ENCODE measurements around the gene VWA7. TPM values are rescaled to one million over a fixed set of nuclear protein-coding genes. Genes with fewer than 3 reads are reported as not detected.

The VWA7 gene
- total RNA-seq, 1 experiment from 2014 or later = 2.5 TPM

GRCh38 chr6:31765559-31765909 is 11.6 kb downstream of the VWA7 start:
- no peaks in the 10 kb centered on the region for H3K27me3 ChIP-seq (ENCODE audit: insufficient read depth, low read length)

More at GRCh38 chr6:31765559-31765909, 11.6 kb downstream of the VWA7 start:
- H3K14ac ChIP-seq (ENCODE audit: insufficient read depth, low read length) = no peak overlapping the region
- no peak overlapping the region for H3K9ac ChIP-seq (ENCODE audit: extremely low read depth, insufficient read length, low read length)
- no peak overlapping the region for H3K4me2 ChIP-seq (ENCODE audit: insufficient read depth, insufficient read length, low read length)
- Mint-ChIP-seq H3K27ac (peak overlapping the region in 1 of 3 experiments; percentile 69; a peak in 4 of 7 replicates), H3K36me3 (ENCODE audit: insufficient read depth in 1 of 3, low read depth in 3 of 3) (peaks cover 8 to 26% (median 16%) of the 10 kb centered on the region in 3 experiments), H3K4me1 (peaks cover 25 to 27% of the 10 kb centered on the region in 2 experiments), H3K27me3 (ENCODE audit: low read depth) (no peaks in the 10 kb centered on the region; the same call in 1 of the 2 replicates), H3K4me3 (no peak overlapping the region), H3K9me3 (no peaks in the 10 kb centered on the region; a peak in 1 of 5 replicates)
- no peak overlapping the region for H3K23ac ChIP-seq (ENCODE audit: insufficient read length, low read depth, low read length)
- H2BK15ac ChIP-seq (ENCODE audit: low read depth, low read length) = no peak overlapping the region
- no peak overlapping the region for H3T11ph ChIP-seq (ENCODE audit: low read length)
- H2AK5ac ChIP-seq (ENCODE audit: insufficient read length, low read length) = no peak overlapping the region
- no peak overlapping the region for H2BK120ac ChIP-seq (ENCODE audit: low read depth, low read length, poor library complexity, severe bottlenecking)
- no peak overlapping the region for H2BK12ac ChIP-seq (ENCODE audit: insufficient read length, low read depth, low read length)
- DNase-seq = no peak
- H2BK20ac ChIP-seq (ENCODE audit: low read depth, low read length, poor library complexity, severe bottlenecking) = no peak overlapping the region
- H2AFZ ChIP-seq (ENCODE audit: low read length) = no peak overlapping the region
- H4K20me1 ChIP-seq (ENCODE audit: control insufficient read depth, insufficient read depth, insufficient read length) = no peaks in the 10 kb centered on the region
- H3K56ac ChIP-seq (ENCODE audit: insufficient read length, low read depth, low read length) = no peak overlapping the region
- H3K79me1 ChIP-seq (ENCODE audit: insufficient read depth, low read depth, low read length, poor library complexity, severe bottlenecking) = no peaks in the 10 kb centered on the region
- H2BK5ac ChIP-seq (ENCODE audit: insufficient read length, low read length) = no peak overlapping the region
- H4K5ac ChIP-seq (ENCODE audit: insufficient read length, low read depth, low read length) = no peak overlapping the region
- H3K27ac ChIP-seq (ENCODE audit: insufficient read length, low read depth, low read length) = no peak overlapping the region
- H4K91ac ChIP-seq (ENCODE audit: insufficient read length, low read depth, low read length) = no peak overlapping the region
- H4K8ac ChIP-seq (replicated peaks; ENCODE audit: insufficient read length, low read depth, low read length) = no peak overlapping the region
- H3K18ac ChIP-seq (ENCODE audit: insufficient read length, low read depth, low read length) = no peak overlapping the region
- no peak for TF ChIP-seq CTCF (conservative IDR thresholded peaks at IDR 0.05)
- H3K9me3 ChIP-seq (ENCODE audit: control insufficient read depth, low read depth, low read length) = no peaks in the 10 kb centered on the region
- H3K4ac ChIP-seq (ENCODE audit: low read depth, low read length) = no peak overlapping the region
- no peaks in the 10 kb centered on the region for H3K23me2 ChIP-seq (ENCODE audit: insufficient read length, low read depth, low read length, poor library complexity, severe bottlenecking)
- H3K79me2 ChIP-seq (ENCODE audit: insufficient read depth, low read length) = no peaks in the 10 kb centered on the region
- no CpG with 5 or more reads among the region's 9 CpGs for WGBS (ENCODE audit: extremely low coverage, insufficient read length, low lambda C conversion rate)
- H3K4me1 ChIP-seq (ENCODE audit: insufficient read depth, low read length) = no peaks in the 10 kb centered on the region

All from H9 (cell line).